ENCODE measurements around the gene SUPT3H. TPM values are rescaled to one million over a fixed set of nuclear protein-coding genes. Genes with fewer than 3 reads are reported as not detected.

The SUPT3H gene
- total RNA-seq, 4 donors from 2014 or later: 6.0 to 9.0 (median 6.2) TPM

DNA sequence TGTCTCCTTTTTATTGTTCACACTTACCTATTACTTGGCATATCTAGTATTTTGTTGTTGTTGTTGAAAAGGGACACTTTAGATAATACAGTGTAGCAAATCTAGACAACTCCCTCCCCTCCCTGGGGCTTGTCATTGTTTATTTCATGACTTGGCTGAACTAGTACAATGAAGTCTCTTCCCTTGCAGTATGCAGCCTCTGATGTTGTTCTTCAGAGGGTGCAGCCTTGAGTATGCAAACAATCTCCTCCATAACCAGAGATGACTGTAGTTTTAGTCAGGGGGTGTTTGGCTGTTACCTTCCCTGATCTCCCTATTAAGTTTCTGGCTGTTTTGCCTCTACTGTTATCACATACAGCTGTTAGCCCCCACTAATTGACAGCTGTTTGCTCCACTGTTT is 365.0 kb downstream of the SUPT3H start:
- TF ChIP-seq, protein P1, sequence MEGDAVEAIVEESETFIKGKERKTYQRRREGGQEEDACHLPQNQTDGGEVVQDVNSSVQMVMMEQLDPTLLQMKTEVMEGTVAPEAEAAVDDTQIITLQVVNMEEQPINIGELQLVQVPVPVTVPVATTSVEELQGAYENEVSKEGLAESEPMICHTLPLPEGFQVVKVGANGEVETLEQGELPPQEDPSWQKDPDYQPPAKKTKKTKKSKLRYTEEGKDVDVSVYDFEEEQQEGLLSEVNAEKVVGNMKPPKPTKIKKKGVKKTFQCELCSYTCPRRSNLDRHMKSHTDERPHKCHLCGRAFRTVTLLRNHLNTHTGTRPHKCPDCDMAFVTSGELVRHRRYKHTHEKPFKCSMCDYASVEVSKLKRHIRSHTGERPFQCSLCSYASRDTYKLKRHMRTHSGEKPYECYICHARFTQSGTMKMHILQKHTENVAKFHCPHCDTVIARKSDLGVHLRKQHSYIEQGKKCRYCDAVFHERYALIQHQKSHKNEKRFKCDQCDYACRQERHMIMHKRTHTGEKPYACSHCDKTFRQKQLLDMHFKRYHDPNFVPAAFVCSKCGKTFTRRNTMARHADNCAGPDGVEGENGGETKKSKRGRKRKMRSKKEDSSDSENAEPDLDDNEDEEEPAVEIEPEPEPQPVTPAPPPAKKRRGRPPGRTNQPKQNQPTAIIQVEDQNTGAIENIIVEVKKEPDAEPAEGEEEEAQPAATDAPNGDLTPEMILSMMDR (IDR thresholded peaks at IDR 0.05; ENCODE audit: low read depth): no peak

DNA sequence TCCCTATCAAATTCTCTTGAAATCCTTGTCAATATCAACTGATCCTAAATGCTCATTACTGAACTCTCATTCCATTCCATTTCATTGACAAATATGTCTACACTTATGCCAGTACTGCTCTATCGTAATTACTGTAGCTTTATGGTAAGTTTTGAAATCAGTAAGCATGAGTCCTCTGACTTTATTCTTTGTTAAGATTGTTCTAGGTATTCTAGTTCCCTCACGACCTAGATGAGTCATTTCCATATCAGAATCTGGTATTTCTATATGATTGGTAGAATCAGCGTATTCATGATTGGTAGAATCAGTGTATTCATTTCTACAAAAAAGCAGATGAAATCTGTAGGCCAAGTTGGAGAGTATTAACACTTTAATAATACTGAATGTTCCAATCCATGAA is 368.2 kb downstream of the SUPT3H start:
- TF ChIP-seq, protein P1 (IDR thresholded peaks at IDR 0.05; ENCODE audit: low read depth): no peak

DNA sequence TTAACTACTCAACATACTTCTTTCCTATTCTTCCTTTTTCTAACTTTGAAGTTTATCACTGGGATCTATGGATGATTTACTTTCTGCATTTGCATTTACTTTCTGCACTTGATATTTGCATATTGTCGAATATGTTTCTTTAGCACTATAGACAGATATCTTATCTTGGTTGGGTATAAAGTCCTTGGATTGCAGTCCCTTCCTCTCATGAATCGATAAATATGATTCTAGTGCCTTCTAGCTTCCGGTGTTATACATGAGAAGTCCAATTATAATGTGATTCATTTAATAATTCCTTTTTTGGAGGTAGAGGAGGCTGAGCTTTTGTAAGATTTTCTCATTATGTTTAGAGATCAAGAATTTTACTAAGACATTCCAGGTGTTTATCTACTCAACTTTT is 370.8 kb downstream of the SUPT3H start:
- TF ChIP-seq, protein P1 (IDR thresholded peaks at IDR 0.05; ENCODE audit: low read depth): no peak

DNA sequence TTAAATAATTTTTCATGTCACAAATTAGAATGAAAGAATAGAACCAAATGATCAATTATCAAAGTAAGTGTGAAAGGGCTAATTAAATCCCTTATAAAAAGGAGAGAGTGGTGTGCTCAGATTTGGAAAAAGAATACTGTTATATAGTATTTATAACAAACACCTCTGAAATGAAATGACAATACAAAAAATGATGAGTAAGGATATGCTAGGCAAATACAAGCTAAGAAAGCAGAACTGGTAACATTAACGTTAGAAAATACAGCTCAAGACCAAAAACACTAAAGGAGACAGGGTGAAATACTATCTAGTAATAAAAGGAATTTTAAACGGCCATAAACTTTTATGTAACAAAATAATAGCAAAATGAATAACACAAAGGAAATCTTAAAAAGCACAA is 373.8 kb downstream of the SUPT3H start:
- TF ChIP-seq, protein P1 (IDR thresholded peaks at IDR 0.05; ENCODE audit: low read depth): no peak

DNA sequence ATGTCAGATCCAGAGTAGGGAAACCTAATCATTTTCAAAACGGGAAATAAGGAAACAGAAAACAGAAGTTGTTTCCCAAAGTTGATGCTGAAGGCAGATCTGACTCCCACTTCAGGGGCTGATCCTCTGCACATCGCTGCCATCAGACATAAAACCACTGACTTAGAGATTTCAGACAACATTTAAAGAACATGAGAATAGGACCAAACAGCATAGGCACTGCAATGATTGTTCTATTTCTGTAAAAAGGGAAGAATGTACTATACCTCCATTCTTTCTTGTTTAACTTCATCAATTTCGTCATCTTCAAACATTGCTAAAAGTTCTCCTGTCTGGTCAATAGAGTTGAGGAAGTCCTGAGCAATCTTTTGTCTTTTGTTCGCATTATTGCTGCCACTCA is 374.3 kb downstream of the SUPT3H start:
- TF ChIP-seq, protein P1 (IDR thresholded peaks at IDR 0.05; ENCODE audit: low read depth): no peak

DNA sequence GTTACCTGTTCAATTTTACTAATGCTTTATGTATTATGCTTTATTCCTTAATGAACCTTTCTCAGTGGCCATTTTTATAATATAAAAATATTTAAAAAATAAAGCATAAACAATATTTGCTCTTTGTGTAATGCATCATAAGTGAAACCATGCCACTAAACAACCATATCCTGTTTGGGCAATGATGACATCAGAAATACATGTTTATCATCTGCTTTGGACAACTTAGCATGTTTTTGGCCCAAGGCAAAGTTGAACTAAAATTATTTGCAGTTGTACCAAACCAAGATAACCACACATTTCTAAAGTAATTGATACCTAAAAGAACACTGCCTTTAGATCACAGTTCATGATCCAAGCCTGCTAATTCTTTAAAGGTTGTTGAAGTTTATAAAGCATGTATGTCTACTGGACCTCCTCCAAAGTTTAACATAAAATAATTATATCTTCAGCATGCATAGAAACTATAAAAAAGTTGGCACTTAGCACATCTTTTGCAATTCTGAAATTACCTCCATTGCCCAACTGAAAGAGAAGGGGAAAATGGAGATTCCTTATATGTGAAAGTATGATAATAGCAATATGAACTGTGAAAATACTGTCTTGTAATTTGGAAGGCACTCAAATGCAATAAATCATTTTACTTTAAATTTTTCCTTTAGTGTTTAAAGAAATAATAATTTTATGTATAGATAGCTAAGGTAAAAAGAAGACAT is 375.2 kb downstream of the SUPT3H start:
- TF ChIP-seq, protein P1 (IDR thresholded peaks at IDR 0.05; ENCODE audit: low read depth): no peak

DNA sequence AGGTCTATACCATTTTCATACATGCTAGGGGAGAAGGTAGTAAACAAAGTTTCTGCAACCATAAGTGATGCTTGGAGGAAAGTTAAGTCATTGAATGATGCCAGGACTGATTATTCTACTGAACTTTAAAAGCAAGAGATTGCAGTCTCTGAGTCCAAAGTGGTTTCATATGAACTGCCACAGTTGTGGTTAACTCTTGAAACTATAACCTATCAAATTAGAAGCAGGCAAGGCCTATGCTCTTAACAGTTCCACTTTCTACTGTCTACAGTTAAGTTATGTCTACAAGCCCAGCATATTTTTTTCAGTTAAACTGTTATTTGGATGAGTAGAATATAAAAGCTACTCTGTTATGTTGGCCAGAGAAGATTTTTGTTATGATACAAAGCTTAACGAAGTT is 376.1 kb downstream of the SUPT3H start:
- TF ChIP-seq, protein P1 (IDR thresholded peaks at IDR 0.05; ENCODE audit: low read depth): no peak
